ENCODE results near the gene TRPM6. TPM values are rescaled to one million over a fixed set of nuclear protein-coding genes. Genes with fewer than 3 reads are reported as not detected.
"Not testable (repeated sequence)": the region's sequence is repeated elsewhere in the genome, so short reads cannot be mapped to it uniquely, and the experiment has no call there.

Gene TRPM6
- 0.12 and 0.29 TPM in 2 replicates for total RNA-seq (2014; rRNA removed; shearing (Covaris generic))

DNA sequence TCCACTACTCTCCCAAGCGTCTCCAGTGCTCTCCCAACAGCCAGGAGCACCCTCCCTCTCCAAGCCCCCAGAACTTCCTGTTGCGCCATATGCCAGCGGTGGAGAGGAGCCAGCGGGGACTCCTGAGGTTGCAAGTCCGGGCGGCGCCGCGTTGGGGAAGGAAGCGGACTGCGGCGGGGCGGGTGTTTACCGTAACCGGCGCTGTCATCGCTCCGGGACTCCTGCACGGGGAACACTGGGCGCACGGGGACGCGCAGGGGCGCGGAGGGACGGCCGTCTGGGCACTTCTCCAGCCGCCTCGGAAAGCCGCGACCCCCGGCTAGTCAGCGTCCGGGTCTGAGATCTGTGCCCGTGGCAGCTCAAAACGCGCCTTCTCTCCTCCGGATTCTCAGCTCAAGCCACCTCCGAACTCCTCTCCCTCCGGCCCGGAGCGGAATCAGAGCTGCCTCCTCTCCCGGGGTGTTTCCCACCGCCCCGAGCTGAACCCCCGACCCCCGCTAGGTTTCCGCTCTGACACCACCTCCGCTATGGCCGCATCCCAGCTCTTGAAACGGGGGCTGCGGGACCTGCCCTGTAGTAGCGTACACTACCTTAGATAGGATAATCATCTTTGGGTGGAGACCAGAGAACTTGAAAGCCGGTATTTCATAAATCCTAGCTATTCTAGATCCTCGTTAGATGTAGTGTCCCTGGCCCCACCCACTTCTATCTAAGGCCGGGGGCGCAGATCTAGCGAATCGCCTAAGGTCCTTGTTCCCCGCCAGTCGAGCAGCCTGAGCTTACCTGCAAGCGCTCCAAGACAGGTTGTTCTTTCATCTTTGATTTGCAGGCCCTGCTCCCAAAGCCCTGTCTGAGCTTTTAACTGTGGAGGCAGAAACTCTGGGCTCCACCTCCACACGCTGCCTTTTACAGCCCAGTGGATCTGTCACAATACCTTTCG, at the start of gene TRPM6:
Gene TRPM6 (minus strand): TSS at position 881 of the 940 bp plus-strand sequence. CDS start 65 bp downstream, at position 816.
- peak; percentile 82 for DNase-seq (ENCODE audit: low spot score)

DNA sequence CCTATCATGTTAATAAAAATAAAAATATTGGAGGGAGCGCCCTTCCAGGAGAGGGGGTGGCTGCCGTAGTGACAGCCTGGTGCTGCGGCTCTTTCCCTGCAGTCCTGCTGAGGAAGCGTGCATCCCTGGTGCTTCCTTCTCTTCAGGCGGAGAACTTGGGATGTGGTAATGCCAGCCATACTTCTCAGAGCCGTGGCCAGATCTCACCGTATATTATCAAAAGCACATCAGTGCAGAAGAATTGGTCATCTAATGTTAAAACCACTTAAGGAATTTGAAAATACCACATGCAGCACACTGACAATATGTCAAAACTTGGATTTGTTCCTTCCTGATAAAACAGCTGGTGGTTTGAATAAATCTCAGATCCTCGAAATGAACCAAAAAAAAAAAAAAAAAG, 47.3 kb upstream of the TRPM6 start:
- no peak for DNase-seq (ENCODE audit: low spot score)

DNA sequence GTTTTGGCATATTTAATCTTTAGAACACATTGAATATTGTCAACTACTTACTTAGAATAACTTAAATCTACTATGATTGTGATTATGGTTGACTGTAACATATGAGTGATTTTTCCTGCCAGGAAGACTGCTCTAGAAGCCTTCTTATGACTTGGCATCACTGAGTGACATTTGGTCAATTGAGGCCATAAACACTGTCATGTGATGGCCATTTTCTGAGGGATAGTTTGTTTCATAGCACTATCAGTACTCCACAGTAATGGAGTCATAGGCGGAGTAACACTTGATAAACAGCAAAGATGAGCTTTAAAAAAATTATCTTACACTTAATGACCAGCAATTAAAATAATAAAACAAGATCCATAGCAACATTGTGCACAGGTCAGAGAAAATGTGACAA, 34.0 kb upstream of the TRPM6 start:
- no peak for DNase-seq (ENCODE audit: low spot score)

DNA sequence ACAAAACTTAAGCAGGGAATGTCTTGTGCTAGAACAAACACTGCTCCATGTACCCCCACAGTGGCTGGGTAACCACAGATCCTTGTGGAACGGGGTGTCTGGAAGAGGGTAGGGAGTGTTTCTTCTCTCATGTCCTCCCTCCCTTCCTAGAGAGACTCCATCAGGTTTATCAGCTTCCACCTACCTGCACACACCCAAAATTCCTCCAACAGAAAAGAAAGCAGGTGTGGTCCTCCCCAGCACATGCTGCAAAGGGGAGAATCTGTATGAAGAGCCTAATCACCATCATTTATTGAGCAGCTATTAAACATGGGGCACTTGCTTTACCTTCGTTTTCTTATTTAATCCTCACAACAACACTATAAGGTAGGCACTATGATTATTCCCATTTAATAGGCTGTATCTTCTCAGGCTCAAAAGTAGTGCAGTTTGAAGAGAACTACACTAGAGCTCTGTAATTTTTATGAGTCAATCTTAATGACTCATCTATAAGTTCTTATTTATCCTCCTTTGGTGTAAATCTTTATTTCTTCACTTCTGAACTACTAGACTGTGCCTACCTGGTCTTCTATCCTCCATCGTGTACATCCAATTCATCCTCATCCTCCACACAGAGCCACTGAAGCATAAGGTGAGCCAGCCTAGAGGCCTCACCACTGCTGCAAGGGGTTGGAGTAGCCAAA, 33.4 kb upstream of the TRPM6 start:
- DNase-seq (ENCODE audit: low spot score), result no peak

- no peak for DNase-seq (ENCODE audit: low spot score)
These were observed 22.3 kb upstream of the TRPM6 start for GRCh38 chr9:74910036-74910435.

GRCh38 chr9:74908665-74909064, 20.9 kb upstream of the TRPM6 start:
- no peak for DNase-seq (ENCODE audit: low spot score)

DNA sequence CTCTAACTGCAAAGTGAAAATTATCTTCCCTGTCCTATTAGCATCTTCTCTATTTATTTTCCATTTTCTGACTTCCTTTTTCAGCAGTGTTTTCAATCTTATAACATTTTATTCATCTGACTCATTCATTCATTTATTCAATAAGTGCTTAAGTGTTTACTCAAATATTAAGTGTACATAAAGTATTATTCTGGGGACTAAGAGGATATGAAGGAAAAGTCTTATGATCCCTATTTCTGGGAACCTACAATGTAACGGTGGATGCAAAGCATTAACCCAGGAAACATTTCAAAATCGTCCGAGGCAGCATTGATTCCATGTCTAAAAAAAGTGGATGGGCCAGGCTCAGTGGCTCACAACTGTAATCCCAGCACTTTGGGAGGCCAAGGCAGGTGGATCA, 19.4 kb upstream of the TRPM6 start:
- DNase-seq (ENCODE audit: low spot score), result no peak

- no peak for DNase-seq (ENCODE audit: low spot score)
These were observed 13.3 kb upstream of the TRPM6 start for GRCh38 chr9:74901001-74901400.

DNA sequence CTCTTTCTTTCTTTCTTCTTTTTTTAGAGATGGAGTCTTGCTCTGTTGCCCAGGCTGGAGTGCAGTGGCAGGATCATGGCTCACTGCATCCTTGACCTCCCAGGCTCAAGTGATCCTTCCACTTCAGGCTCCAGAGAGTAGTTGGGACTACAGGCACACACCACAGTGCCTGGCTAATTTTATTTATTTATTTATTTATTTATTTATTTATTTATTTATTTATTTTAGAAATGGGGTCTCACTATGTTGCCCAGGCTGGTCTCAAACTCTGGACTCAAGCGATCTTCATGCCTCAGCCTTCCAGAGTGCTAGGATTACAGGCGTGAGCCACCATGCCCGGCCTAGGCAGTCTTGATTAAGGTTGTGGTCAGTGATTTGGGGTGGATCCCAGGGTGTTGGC, 728 bp upstream of the TRPM6 start:
- DNase-seq (ENCODE audit: low spot score), result not testable (repeated sequence)

GRCh38 chr9:74887981-74888370, 255 bp upstream of the TRPM6 start:
- no peak for DNase-seq (ENCODE audit: low spot score)

GRCh38 chr9:74876382-74876949, 11.3 kb downstream of the TRPM6 start:
- no peak for DNase-seq (ENCODE audit: low spot score)

DNA sequence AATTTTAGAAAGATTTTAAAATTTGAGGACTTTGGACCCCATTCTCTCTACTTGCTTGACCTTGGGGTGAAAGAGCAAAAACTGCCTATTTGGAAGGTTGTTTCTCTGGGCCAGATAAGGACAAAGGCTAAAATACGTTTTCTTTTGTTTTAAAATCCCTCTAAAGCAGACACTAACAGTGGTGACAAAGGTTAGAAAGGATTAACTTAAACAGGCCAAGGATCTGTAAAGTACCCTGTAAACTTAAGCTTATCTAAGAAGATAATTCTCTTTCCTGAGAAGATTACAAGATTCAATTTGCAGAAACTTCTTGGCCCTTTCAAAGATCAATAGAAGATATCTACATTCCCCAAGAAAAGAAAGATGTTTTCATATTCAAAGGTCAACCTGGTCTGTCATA, 12.1 kb downstream of the TRPM6 start:
- DNase-seq (ENCODE audit: low spot score), result no peak

DNA sequence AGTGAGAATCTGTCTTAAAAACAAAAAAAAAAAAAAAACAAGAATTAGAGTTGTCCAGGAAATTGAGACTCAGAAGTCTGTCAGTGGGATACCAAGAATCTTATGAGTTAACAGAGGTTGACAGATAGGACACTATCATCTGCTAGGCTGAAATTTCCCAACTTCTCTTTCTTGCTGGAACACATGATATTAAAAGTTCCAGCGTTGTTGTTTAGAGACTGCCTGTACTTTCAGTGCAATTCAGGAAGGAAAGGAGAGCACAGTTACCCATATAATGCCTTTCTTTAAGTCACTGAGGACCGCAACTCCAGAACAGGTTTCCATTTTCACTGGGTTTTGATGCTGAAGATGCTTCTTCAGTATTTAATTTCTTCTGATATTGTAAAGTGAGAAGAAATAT, 13.5 kb downstream of the TRPM6 start:
- DNase-seq (ENCODE audit: low spot score), result no peak

DNA sequence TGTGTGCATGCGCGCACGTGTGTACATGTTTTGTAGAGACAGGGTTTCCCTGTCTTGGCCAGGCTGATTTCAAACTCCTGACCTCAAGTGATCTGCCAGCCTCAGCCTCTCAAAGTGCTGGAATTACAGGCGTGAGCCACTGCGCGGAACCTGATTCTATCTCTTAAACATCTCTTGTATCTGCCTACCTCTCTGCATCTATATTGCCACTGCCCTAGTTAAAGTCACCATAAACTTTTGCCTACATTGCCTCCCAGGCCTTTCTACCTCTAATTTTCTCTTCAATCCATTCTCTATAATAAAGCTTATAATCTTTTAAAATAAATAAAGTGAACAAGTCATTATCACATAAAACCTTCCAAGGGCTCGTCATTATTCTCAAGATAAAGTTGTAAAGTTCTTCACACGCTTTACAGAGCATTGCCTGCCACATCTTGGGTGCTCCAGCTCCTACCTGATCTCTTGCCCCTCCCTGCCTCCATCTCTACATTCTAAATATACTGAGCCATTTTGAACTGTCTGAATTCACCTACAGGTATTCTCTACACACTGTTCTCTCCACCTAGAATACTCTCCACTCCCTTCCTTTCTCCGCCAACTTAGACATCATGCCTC, 15.0 kb downstream of the TRPM6 start:
- no peak for DNase-seq (ENCODE audit: low spot score)

GRCh38 chr9:74867483-74867882, 20.2 kb downstream of the TRPM6 start:
- DNase-seq (ENCODE audit: low spot score), result no peak

DNA sequence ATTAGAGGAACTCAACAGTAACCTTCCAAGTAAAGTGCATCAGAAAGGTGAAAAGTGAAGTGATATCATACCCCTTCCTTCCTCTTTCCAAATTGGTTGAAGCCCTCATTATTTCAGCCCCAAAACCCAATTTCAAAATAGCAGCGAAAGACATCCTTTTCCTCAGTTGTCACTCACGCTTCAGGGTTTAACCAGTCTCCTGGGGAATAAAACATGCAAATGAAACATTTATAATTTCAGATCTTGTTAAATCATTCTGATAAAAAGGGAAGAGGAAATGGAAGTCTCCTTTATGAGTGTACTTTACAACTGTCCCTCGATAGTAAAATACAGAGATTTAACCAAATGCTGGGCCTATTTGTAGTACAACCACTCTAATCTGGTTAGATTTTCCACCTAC, 22.5 kb downstream of the TRPM6 start:
- DNase-seq (ENCODE audit: low spot score), result no peak

DNA sequence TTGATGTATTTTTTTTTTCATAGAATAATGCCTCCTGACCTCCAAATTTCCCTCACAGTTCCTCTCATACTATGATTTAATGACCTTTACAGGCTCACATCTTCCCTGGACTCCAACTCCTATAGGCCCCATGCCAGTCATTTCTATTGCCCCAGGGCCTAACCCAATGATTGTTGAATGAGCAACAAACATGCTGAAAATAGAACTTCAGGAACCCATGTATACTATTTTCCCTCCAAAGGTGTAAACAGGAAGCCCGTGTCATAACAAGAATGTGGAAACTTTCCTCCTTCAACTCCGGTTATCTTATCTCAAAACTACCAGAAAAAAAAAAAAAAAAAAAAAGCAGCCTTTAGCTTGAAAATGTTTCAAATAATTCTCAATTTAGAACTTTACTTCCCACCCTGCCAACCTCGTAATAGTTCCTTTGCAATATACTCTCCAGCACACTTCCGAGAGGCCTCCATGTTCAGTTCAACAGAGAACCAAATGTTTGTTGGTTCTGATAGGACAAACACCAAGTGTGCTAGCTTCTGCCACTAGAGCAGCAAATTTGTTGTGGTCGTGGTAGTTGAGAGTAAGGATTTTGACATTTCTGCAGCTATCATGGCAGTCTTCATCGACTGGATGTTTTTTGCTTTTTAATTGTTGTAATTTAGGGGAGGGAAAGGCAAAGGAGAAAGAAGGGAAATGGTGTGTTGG, 25.8 kb downstream of the TRPM6 start:
- peak; percentile 10 for DNase-seq (ENCODE audit: low spot score)

DNA sequence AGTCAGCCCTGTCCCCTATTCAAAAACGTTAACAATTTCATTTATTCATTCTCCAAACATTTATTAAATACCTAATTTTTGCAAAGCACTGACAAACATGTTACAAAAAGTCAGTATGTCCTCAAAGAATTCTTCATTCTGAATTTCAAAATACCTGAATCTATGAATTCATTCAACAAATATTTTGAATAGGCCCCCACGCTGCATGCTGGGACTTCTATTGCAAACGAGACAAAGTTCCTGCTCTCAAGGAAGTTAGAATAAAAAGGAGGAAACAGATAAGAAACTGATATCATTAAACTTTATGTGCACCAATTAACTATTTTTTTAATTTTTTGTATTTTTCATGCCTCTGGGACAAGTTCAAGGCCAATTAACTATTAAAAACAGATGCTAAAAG, 26.6 kb downstream of the TRPM6 start:
- DNase-seq (ENCODE audit: low spot score), result no peak

DNA sequence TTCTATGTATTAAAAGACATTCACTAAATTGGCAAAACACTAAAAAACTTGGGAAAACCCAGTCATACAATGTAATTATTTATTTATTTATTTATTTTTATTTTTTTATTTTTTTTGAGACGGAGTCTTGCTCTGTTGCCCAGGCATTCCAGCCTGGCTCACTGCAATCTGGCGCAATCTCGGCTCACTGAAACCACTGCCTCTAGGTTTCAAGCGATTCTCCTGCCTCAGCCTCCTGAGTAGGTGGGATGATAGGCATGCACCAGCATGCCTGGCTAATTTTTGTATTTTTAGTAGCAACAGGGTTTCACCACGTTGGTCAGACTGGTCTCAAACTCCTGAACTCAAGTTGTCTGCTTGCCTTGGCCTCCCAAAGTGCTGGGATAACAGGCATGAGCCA, 27.5 kb downstream of the TRPM6 start:
- DNase-seq (ENCODE audit: low spot score), result not testable (repeated sequence)

DNA sequence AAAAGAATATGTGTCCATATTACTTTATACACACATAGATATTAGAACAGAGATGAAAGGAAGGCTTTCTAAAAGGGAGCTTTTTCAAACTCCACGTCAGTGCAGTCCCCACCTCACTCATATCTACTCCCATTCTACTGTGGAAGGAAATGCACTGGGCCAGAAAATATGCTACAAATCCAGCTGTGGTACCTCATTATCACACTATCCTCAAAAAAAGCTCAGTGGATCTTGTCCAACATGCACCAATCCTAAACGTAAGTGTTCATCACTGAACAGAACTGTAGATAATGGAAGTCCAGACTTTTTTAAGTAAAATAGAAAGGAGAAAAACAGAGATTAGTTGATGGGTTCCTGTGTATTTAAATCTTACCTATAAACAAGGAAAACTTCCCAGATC, 27.9 kb downstream of the TRPM6 start:
- no peak for DNase-seq (ENCODE audit: low spot score)

- DNase-seq (ENCODE audit: low spot score), result no peak
These were observed 28.8 kb downstream of the TRPM6 start for GRCh38 chr9:74858751-74859414.
